Measurements from ENCODE around the gene NPHP4. TPM values are rescaled to one million over a fixed set of nuclear protein-coding genes. Genes with fewer than 3 reads are reported as not detected.

The NPHP4 gene
- total RNA-seq, 2 experiments from 2014 or later = 6.2 to 7.7 TPM

DNA sequence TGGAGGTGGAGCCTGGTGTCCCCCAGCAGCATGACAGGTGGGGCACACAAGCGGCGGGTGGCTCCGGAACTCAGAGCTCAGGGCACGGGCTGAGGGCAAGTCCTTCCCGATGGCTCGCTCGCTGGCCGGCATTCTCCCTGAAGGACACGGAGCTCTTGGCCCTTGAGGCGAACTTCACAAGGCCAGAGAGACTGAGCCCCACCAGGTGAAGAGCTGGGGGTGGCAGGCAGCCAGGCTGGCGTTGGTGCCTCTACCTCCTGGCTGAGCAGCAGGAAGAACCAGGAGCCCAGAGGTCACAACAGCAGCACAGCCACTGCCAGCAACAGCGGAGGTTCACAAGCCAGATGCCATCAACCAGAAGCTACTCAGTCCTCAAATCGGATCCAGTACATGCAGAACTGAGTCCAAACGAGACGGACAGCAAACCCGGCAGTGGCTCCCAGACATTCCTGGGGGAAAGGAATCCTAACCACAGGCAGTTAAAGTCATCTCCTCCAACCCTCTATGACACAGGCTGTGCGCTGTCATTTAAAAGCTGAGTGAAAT is 54.1 kb downstream of the NPHP4 start:
- intact Hi-C loops (cut with DNase I, micrococcal nuclease) = no loop called here
- no peak for DNase-seq
- H3K36me3 ChIP-seq (ENCODE audit: insufficient read depth, low read length) = peaks cover under 1% of the 10 kb centered on the region
- Mint-ChIP-seq H3K4me3 (no peak overlapping the region), H3K27me3 (no peaks in the 10 kb centered on the region), H3K4me1 (ENCODE audit: low read depth) (no peaks in the 10 kb centered on the region), H3K9me3 (no peaks in the 10 kb centered on the region), H3K36me3 (ENCODE audit: low read depth) (no peaks in the 10 kb centered on the region), H3K27ac (no peak overlapping the region)
- H3K27ac ChIP-seq (ENCODE audit: low read depth in 1 of 2, low read length in 2 of 2) = no peak overlapping the region
- H3K4me3 ChIP-seq (ENCODE audit: low read length) = no peak overlapping the region
- ChIA-PET CTCF (no interaction called here), POLR2A (no interaction called here)
- no peak for ATAC-seq (ENCODE audit: poor library complexity)
- peaks cover 6% of the 10 kb centered on the region for H3K4me1 ChIP-seq (ENCODE audit: insufficient read depth, low read length)
- TF ChIP-seq CTCF (IDR thresholded peaks at IDR 0.05) = no peak
- no peaks in the 10 kb centered on the region for H3K27me3 ChIP-seq (ENCODE audit: control insufficient read depth in 1 of 2, insufficient read depth in 2 of 2, low read length in 2 of 2)
- no peaks in the 10 kb centered on the region for H3K9me3 ChIP-seq (ENCODE audit: control insufficient read depth in 1 of 2, insufficient read depth in 1 of 2, low read length in 2 of 2)

DNA sequence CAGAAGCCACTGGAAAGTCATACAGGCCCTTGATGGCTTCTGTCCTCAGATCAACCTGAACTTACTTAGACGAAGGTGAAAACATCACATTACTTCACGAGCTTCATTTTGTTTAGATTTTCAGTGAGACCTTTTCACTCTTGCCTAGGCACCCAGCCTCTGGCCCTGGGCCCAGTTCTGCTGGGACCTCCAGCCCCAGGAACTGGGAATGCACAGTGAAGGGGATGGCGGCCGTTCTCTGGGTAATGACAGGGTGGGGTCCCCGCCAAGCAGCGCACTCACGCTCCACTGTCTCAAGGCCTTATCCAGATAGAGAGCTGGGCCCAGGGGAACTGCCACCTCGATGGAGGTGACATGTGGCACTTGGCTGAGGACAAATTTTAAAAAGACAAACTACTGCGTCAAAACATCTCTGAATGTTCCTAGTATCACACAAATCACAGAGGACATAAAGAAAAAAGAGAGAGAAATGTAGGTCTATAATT is 54.8 kb downstream of the NPHP4 start:
- Mint-ChIP-seq H3K27ac (no peak overlapping the region), H3K36me3 (ENCODE audit: low read depth) (peaks cover 7% of the 10 kb centered on the region), H3K9me3 (no peaks in the 10 kb centered on the region), H3K27me3 (no peaks in the 10 kb centered on the region), H3K4me3 (no peak overlapping the region), H3K4me1 (ENCODE audit: low read depth) (no peaks in the 10 kb centered on the region)
- intact Hi-C loops (cut with DNase I, micrococcal nuclease) = no loop called here
- no peak for ATAC-seq (ENCODE audit: poor library complexity)
- H3K4me1 ChIP-seq (ENCODE audit: insufficient read depth, low read length) = peaks cover 6% of the 10 kb centered on the region
- H3K4me3 ChIP-seq (ENCODE audit: low read length) = no peak overlapping the region
- no peaks in the 10 kb centered on the region for H3K9me3 ChIP-seq (ENCODE audit: control insufficient read depth in 1 of 2, insufficient read depth in 1 of 2, low read length in 2 of 2)
- DNase-seq = no peak
- H3K27me3 ChIP-seq (ENCODE audit: control insufficient read depth in 1 of 2, insufficient read depth in 2 of 2, low read length in 2 of 2) = no peaks in the 10 kb centered on the region
- TF ChIP-seq CTCF (IDR thresholded peaks at IDR 0.05) = no peak
- H3K36me3 ChIP-seq (ENCODE audit: insufficient read depth, low read length) = peaks cover 7% of the 10 kb centered on the region
- ChIA-PET POLR2A (no interaction called here), CTCF (no interaction called here)
- no peak overlapping the region for H3K27ac ChIP-seq (ENCODE audit: low read depth in 1 of 2, low read length in 2 of 2)

GRCh38 chr1:5936621-5937372 is 55.4 kb downstream of the NPHP4 start:
- Mint-ChIP-seq H3K27ac (no peak overlapping the region), H3K4me1 (ENCODE audit: low read depth) (no peaks in the 10 kb centered on the region), H3K9me3 (no peaks in the 10 kb centered on the region), H3K4me3 (no peak overlapping the region), H3K27me3 (no peaks in the 10 kb centered on the region), H3K36me3 (ENCODE audit: low read depth) (peaks cover 13% of the 10 kb centered on the region)
- TF ChIP-seq CTCF (IDR thresholded peaks at IDR 0.05) = no peak
- Histone ChIP-seq H3K4me3 (ENCODE audit: low read length) (no peak overlapping the region), H3K4me1 (ENCODE audit: insufficient read depth, low read length) (peaks cover 6% of the 10 kb centered on the region), H3K36me3 (ENCODE audit: insufficient read depth, low read length) (peaks cover 9% of the 10 kb centered on the region), H3K27ac (ENCODE audit: low read depth in 1 of 2, low read length in 2 of 2) (no peak overlapping the region), H3K9me3 (ENCODE audit: control insufficient read depth in 1 of 2, insufficient read depth in 1 of 2, low read length in 2 of 2) (no peaks in the 10 kb centered on the region), H3K27me3 (ENCODE audit: control insufficient read depth in 1 of 2, insufficient read depth in 2 of 2, low read length in 2 of 2) (no peaks in the 10 kb centered on the region)
- ChIA-PET POLR2A (no interaction called here), CTCF (no interaction called here)
- intact Hi-C loops (cut with DNase I, micrococcal nuclease) = no loop called here
- ATAC-seq (ENCODE audit: poor library complexity) = peak; percentile 24
- DNase-seq = peak in 3 of 14 experiments; percentile 24 to 69 (median 49)

Measured in CD4-positive, alpha-beta T cell (primary cell).